ENCODE data around the gene TPCN2.

DNA sequence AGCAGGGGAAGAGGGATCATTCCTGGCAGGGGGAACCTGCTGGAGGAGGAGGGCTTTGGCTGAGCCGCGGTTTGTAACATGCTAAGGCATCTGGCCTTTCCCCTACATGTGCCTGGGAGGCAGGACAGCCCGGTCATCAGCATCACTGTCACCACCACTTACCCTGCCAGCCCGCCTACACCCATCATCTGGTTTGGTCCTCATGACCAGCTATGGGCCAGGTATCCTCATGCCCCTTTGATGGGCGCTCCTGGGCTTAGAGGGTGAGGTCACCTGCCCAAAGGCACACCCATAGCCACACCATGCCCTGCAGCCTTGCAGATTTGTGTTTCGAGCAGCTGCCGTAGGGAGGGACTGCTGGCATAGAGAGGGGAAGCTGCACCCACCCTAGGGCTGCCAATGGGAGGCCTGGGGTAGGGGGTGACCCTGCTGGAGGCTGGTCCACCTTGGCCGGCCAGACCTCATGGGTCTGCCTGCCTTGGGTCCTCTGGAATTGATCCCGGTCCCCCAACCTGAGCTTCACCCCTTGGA, 38.3 kb upstream of the TPCN2 start:
- TF ChIP-seq CTCF (IDR thresholded peaks at IDR 0.05; ENCODE audit: poor library complexity, severe bottlenecking) (no peak), RAD21 (conservative IDR thresholded peaks at IDR 0.05) (no peak), SMC3 (conservative IDR thresholded peaks at IDR 0.05; ENCODE audit: poor library complexity) (no peak)

Data from neural cell (in vitro differentiated cells).